Lung (tissue), 12 donors: ENCODE measurements around the gene RELT. TPM values are rescaled to one million over a fixed set of nuclear protein-coding genes. Genes with fewer than 3 reads are reported as not detected.

Source experiments
- ATAC-seq: fragments of 200-7000 bp; cut with Tn5 transposase; one replicate; pipeline ENCODE4 v1.9.1; 2020; ENCODE audit warnings: moderate number of reproducible peaks; ENCODE audit not compliant: insufficient read depth, low FRiP score
- DNase-seq, 3 donors: peaks; one replicate each; pipeline ENCODE4 v3.0.0-alpha.2; 2013 to 2017
- H3K27ac ChIP-seq, 2 donors: one replicate each; pipeline ENCODE4 v1.5.1; 2013; ENCODE audit warnings: mild to moderate bottlenecking in 2 of 2, moderate library complexity in 2 of 2, control low read depth in 1 of 2, inconsistent platforms in 1 of 2, low read depth in 1 of 2, low read length in 1 of 2
- H3K27me3 ChIP-seq, 3 donors: one replicate each; pipeline ENCODE4 v1.5.1; 2013; ENCODE audit warnings: low read length in 2 of 3; ENCODE audit not compliant: control insufficient read depth in 3 of 3, insufficient read depth in 3 of 3
- H3K36me3 ChIP-seq, 4 donors: one replicate each; pipeline ENCODE4 v1.5.1; 2013; ENCODE audit warnings: low read length in 4 of 4, mild to moderate bottlenecking in 1 of 4, moderate library complexity in 1 of 4; ENCODE audit not compliant: control insufficient read depth in 4 of 4, insufficient read depth in 4 of 4
- H3K4me1 ChIP-seq, 5 donors: one replicate each; pipeline ENCODE4 v1.5.1; 2013; ENCODE audit warnings: low read length in 5 of 5, mild to moderate bottlenecking in 2 of 5, moderate library complexity in 1 of 5; ENCODE audit not compliant: control insufficient read depth in 5 of 5, insufficient read depth in 5 of 5
- H3K4me3 ChIP-seq: one replicate; pipeline ENCODE4 v1.5.1; 2013; ENCODE audit warnings: mild to moderate bottlenecking, control low read depth, moderate library complexity
- H3K9ac ChIP-seq, 2 donors: one replicate each; pipeline ENCODE4 v1.5.1; 2013; ENCODE audit warnings: low read length in 2 of 2, control low read depth in 1 of 2; ENCODE audit not compliant: insufficient read depth in 1 of 2
- H3K9me3 ChIP-seq, 4 donors: one replicate each; pipeline ENCODE4 v1.5.1; 2013; ENCODE audit warnings: low read length in 3 of 4, mild to moderate bottlenecking in 1 of 4, moderate library complexity in 1 of 4; ENCODE audit not compliant: control insufficient read depth in 4 of 4, insufficient read depth in 3 of 4
- CTCF ChIP-seq: IDR thresholded peaks from 2 replicates; pipeline ENCODE4 v1.5.1; 2012; ENCODE audit warnings: mild to moderate bottlenecking; ENCODE audit errors: control extremely low read depth, extremely low read depth
- whole genome bisulfite sequencing, 2 donors: extraction: QIAGEN DNeasy Blood & Tissue Kit; methylation state at CpG; one replicate each; pipeline ENCODE4 v1.1.7; 2013; 5-methylcytosine and 5-hydroxymethylcytosine counted together
- polyA plus RNA-seq, 2 donors: library from polyadenylated mRNA; stranded (reverse); fragments of 200-250 nt; gene quantifications; one replicate each; pipeline ENCODE4 v1.2.1, GENCODE V29; 2013
- total RNA-seq, 2 donors: library from RNA; depleted of rRNA in 1 of 2; stranded (reverse); fragments of >200 nt in 1 of 2; gene quantifications; one replicate each; pipeline ENCODE4 v1.2.1, GENCODE V29; 2014 to 2021
- donor health status: control.
- donor health status: control.
- donor health status: Bipolar disorder and iron deficiency.
- donor health status: healthy.
- donor health status: DM: yes; HTN: yes; CAD: no.

Gene RELT
- total and polyA plus RNA-seq, 4 donors: 6.0 to 25.4 (median 16.1) TPM

GRCh38 chr11:73396985-73397384, 20.8 kb downstream of the RELT start:
- DNase-seq: no peak
- Histone ChIP-seq H3K4me1 (no peaks in the 10 kb centered on the region), H3K27me3 (no peaks in the 10 kb centered on the region), H3K27ac (no peak overlapping the region), H3K36me3 (peaks cover 0 to 8% (median 0%) of the 10 kb centered on the region in 4 donors), H3K4me3 (no peak overlapping the region), H3K9ac (no peak overlapping the region), H3K9me3 (no peaks in the 10 kb centered on the region)
- TF ChIP-seq CTCF: no peak
- WGBS, 2 donors: 65 to 89% methylated on average over 7 of the region's 7 CpGs
- ATAC-seq: no peak

GRCh38 chr11:73397468-73398131, 21.4 kb downstream of the RELT start:
- peaks cover 0 to 8% (median 0%) of the 10 kb centered on the region in 4 donors for H3K36me3 ChIP-seq
- H3K4me1 ChIP-seq: no peaks in the 10 kb centered on the region
- no peaks in the 10 kb centered on the region for H3K9me3 ChIP-seq
- H3K9ac ChIP-seq: no peak overlapping the region
- no peak for TF ChIP-seq CTCF
- no peak overlapping the region for H3K4me3 ChIP-seq
- no peaks in the 10 kb centered on the region for H3K27me3 ChIP-seq
- ATAC-seq (no peak), DNase-seq (no peak)
- H3K27ac ChIP-seq: no peak overlapping the region
- 90 to 95% methylated on average over 8 of the region's 8 CpGs for WGBS, 2 donors

- no peak overlapping the region for H3K9ac ChIP-seq
- H3K27me3 ChIP-seq: no peaks in the 10 kb centered on the region
- no peak for TF ChIP-seq CTCF
- H3K36me3 ChIP-seq: peaks cover 0 to 8% (median 1%) of the 10 kb centered on the region in 4 donors
- ATAC-seq: no peak
- H3K9me3 ChIP-seq: no peaks in the 10 kb centered on the region
- H3K27ac ChIP-seq: no peak overlapping the region
- no peak overlapping the region for H3K4me3 ChIP-seq
- WGBS, 2 donors: 86 to 92% methylated on average over 5 of the region's 5 CpGs
- no peak for DNase-seq
- no peaks in the 10 kb centered on the region for H3K4me1 ChIP-seq
These were observed 21.9 kb downstream of the RELT start for GRCh38 chr11:73398132-73398526.

- ATAC-seq (no peak), DNase-seq (no peak)
- WGBS, 2 donors: 95 to 96% methylated on average over 2 of the region's 2 CpGs
- no peak overlapping the region for H3K27ac ChIP-seq
- H3K4me1 ChIP-seq: no peaks in the 10 kb centered on the region
- H3K4me3 ChIP-seq: no peak overlapping the region
- no peak for TF ChIP-seq CTCF
- H3K9me3 ChIP-seq: no peaks in the 10 kb centered on the region
- H3K36me3 ChIP-seq: peaks cover 0 to 8% (median 1%) of the 10 kb centered on the region in 4 donors
- H3K27me3 ChIP-seq: no peaks in the 10 kb centered on the region
- H3K9ac ChIP-seq: no peak overlapping the region
These were observed 22.5 kb downstream of the RELT start for GRCh38 chr11:73398721-73399120.
